PC-3 (cell line): ENCODE data around the gene SLC16A12. TPM values are rescaled to one million over a fixed set of nuclear protein-coding genes. Genes with fewer than 3 reads are reported as not detected.

Experiments
- ATAC-seq: fragments of 200-7000 bp; cut with Tn5 transposase; 2 replicates; pipeline ENCODE4 v1.9.1; 2020; ENCODE audit warnings: mild to moderate bottlenecking, moderate library complexity
- BruUV-seq: library from RNA; stranded (reverse); fragments of 400-500 nt; replicated peaks from 2 replicates; lab custom pipeline; 2021; lab: Mats Ljungman, UMichigan
- CTCF ChIA-PET: fragments of 300-600 bp; sonication (Branson Sonifier 250); formaldehyde crosslinking; loops from one replicate; lab custom pipeline; 2022; ENCODE audit warnings: antibody characterized with exemption; lab: Charles Lee
- POLR2A ChIA-PET: fragments of 300-600 bp; sonication (Branson Sonifier 250); formaldehyde crosslinking; loops from one replicate; lab custom pipeline; 2022; ENCODE audit warnings: antibody characterized with exemption; ENCODE audit not compliant: unreplicated experiment; lab: Charles Lee
- DNase-seq: peaks from one replicate; pipeline ENCODE4 v3.0.0-alpha.2; 2015
- H2AFZ ChIP-seq: fragments of 300-600 bp; sonication (generic); 2 replicates; pipeline ENCODE4 v1.6.0; 2016; ENCODE audit warnings: antibody characterized with exemption, low read length
- H3F3A ChIP-seq: fragments of 300-600 bp; sonication (generic); one replicate; pipeline ENCODE4 v1.6.0; 2017; ENCODE audit warnings: antibody characterized with exemption, low read length, control low read depth, mild to moderate bottlenecking; ENCODE audit not compliant: unreplicated experiment
- H3K27ac ChIP-seq: fragments of 300-600 bp; sonication (generic); 2 replicates; pipeline ENCODE4 v1.5.1; 2016; ENCODE audit warnings: mild to moderate bottlenecking, low read length
- H3K27me3 ChIP-seq: fragments of 300-600 bp; sonication (generic); 2 replicates; pipeline ENCODE4 v1.6.1; 2016; ENCODE audit warnings: low read length, mixed read lengths
- H3K36me3 ChIP-seq: fragments of 300-600 bp; sonication (generic); 2 replicates; pipeline ENCODE4 v1.6.1; 2016; ENCODE audit warnings: low read depth, mixed run types, low read length, mixed read lengths
- H3K4me1 ChIP-seq: fragments of 300-600 bp; sonication (generic); 2 replicates; pipeline ENCODE4 v1.5.1; 2016; ENCODE audit warnings: low read length; ENCODE audit not compliant: insufficient read depth
- H3K4me2 ChIP-seq: fragments of 300-600 bp; sonication (generic); 2 replicates; pipeline ENCODE4 v1.6.0; 2016; ENCODE audit warnings: low read length
- H3K4me3 ChIP-seq: fragments of 300-600 bp; sonication (generic); 2 replicates; pipeline ENCODE4 v1.5.1; 2016; ENCODE audit warnings: mild to moderate bottlenecking, low read length, mixed read lengths
- H3K79me2 ChIP-seq: fragments of 300-600 bp; sonication (generic); 2 replicates; pipeline ENCODE4 v1.6.1; 2017; ENCODE audit warnings: low read length, mixed read lengths
- H3K9ac ChIP-seq: fragments of 300-600 bp; sonication (generic); 2 replicates; pipeline ENCODE4 v1.6.0; 2016; ENCODE audit warnings: mild to moderate bottlenecking, low read length
- H3K9me2 ChIP-seq: fragments of 300-600 bp; sonication (generic); replicated peaks from 2 replicates; pipeline ENCODE4 v1.6.1; 2016; ENCODE audit warnings: mixed run types, low read length, mixed read lengths
- H3K9me3 ChIP-seq: fragments of 300-600 bp; sonication (generic); 2 replicates; pipeline ENCODE4 v1.6.1; 2016; ENCODE audit warnings: low read length, mixed read lengths
- H4K20me1 ChIP-seq: fragments of 300-600 bp; sonication (generic); 2 replicates; pipeline ENCODE4 v1.6.1; 2016; ENCODE audit warnings: low read length, mixed read lengths
- CTCF ChIP-seq: fragments of 300-600 bp; sonication (generic); conservative IDR thresholded peaks from 2 replicates; pipeline ENCODE4 v1.5.1; 2017; ENCODE audit warnings: antibody characterized with exemption, low read depth, mild to moderate bottlenecking, low read length
- EZH2 ChIP-seq: fragments of 300-600 bp; sonication (generic); IDR thresholded peaks from one replicate; pipeline ENCODE4 v1.6.1; 2017; ENCODE audit warnings: antibody characterized with exemption, mild to moderate bottlenecking, low read length; ENCODE audit not compliant: unreplicated experiment
- EZH2phosphoT487 ChIP-seq: fragments of 300-600 bp; sonication (generic); IDR thresholded peaks from 2 replicates; pipeline ENCODE4 v1.6.1; 2018; ENCODE audit warnings: mild to moderate bottlenecking, antibody characterized with exemption, low read length, borderline replicate concordance
- intact Hi-C: fragments of 100-400 bp; cut with micrococcal nuclease; formaldehyde crosslinking; loops from 2 replicates; pipeline ENCODE4 v1.9.0; 2023
- total RNA-seq: library from RNA; depleted of rRNA; stranded (reverse); fragments of >200 nt; gene quantifications from 2 replicates; pipeline ENCODE4 v1.2.3, GENCODE V29; 2014

Gene SLC16A12
- total RNA-seq, 1 experiment from 2014 or later: not detected

GRCh38 chr10:89516149-89516832 lies 19.1 kb downstream of the SLC16A12 start:
- no peak overlapping the region for H3K4me2 ChIP-seq
- H4K20me1 ChIP-seq: no peaks in the 10 kb centered on the region
- intact Hi-C loops: no loop called here
- no peaks in the 10 kb centered on the region; the same call in 1 of the 2 replicates for H3K4me1 ChIP-seq
- ATAC-seq (no peak), DNase-seq (peak; percentile 37)
- no peaks in the 10 kb centered on the region for H3K36me3 ChIP-seq
- no peak overlapping the region for H3K4me3 ChIP-seq
- CTCF ChIA-PET: no interaction called here
- H3K27ac ChIP-seq: no peak overlapping the region
- H3K9ac ChIP-seq: no peak overlapping the region
- H3F3A ChIP-seq: no peaks in the 10 kb centered on the region
- no TSS peak for BruUV-seq
- no peaks in the 10 kb centered on the region for H3K27me3 ChIP-seq
- H3K9me2 ChIP-seq: no peaks in the 10 kb centered on the region
- TF ChIP-seq EZH2phosphoT487 (no peak), EZH2 (no peak), CTCF (no peak)
- POLR2A ChIA-PET: no interaction called here
- H3K9me3 ChIP-seq: no peaks in the 10 kb centered on the region
- no peak overlapping the region for H2AFZ ChIP-seq
- no peaks in the 10 kb centered on the region for H3K79me2 ChIP-seq

GRCh38 chr10:89515031-89515841 lies 20.2 kb downstream of the SLC16A12 start:
- no peaks in the 10 kb centered on the region for H3K9me3 ChIP-seq
- ChIA-PET CTCF (no interaction called here), POLR2A (no interaction called here)
- H4K20me1 ChIP-seq: no peaks in the 10 kb centered on the region
- no peaks in the 10 kb centered on the region for H3K9me2 ChIP-seq
- H2AFZ ChIP-seq: no peak overlapping the region
- no peaks in the 10 kb centered on the region for H3K79me2 ChIP-seq
- H3K4me2 ChIP-seq: no peak overlapping the region
- no peaks in the 10 kb centered on the region for H3K27me3 ChIP-seq
- DNase-seq (no peak), ATAC-seq (no peak)
- no TSS peak for BruUV-seq
- H3K4me3 ChIP-seq: no peak overlapping the region
- no peaks in the 10 kb centered on the region for H3F3A ChIP-seq
- TF ChIP-seq EZH2 (no peak), CTCF (no peak), EZH2phosphoT487 (no peak)
- intact Hi-C loops: no loop called here
- no peaks in the 10 kb centered on the region for H3K36me3 ChIP-seq
- no peaks in the 10 kb centered on the region; the same call in 1 of the 2 replicates for H3K4me1 ChIP-seq
- no peak overlapping the region for H3K9ac ChIP-seq
- H3K27ac ChIP-seq: no peak overlapping the region
